ENCODE data around the gene SFMBT2.

SFMBT2 gene

DNA sequence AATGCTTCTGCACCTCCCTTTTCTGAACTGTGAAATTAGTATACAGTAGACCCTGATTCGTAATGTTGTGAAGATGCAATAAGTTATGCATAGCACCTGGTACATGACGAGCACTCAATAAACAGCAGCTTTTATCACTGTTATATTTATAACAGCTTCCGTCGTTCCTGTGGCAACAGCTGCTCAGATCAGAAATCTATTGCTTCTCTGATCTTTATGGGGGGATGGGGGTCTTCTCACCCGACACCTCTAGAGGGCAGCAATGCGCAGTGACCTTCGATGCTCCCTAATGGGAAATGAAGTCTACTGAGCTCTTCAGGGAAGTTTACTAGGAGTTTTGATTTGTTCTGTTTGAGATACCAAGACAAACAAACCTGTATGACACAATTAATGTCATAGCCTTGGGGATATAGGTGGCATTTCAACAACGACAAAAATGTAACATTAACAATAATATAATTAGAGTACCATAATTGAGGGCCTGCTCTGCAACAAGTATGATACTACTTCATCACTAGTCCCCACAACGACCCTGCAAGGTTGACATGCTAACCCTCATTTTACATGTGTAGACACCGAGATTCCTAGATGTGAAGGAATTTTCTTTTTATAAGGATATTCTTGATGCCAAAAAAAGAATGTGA, 289.6 kb downstream of the SFMBT2 start:
- DNase-seq = no peak

DNA sequence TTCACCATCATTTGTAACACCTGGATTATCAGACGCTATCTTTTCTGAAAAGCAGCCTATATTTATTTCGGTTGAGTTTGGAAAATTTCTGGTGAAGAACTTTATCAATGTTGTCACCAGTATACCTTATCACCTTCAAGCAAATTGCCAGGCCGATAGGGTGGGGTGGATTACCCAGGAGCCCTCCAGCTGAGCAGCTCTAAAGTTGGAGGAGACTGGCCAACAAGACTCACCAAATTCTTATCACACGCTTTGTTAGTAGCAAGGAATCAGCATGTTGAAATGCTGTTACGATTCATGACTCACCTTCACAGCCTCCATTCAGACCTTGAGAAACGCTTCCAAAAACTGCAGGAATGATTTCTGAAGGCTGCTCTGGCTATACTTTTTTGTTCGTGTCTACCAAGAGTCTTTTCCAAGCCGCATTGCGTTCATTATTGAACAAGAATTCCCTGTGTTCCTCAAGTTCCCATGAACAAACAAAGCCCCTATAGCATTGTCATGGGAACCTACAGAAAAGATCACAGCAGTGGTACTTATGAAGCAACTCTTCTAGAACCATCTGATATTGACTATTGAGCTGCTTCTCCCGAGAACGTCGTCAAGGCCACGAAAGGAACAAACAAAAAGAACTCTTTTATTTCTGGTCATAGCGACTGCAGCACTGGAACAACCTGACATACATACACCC, 291.4 kb downstream of the SFMBT2 start:
- no peak for DNase-seq

GRCh38 chr10:7117806-7118674, 292.8 kb downstream of the SFMBT2 start:
- no peak for DNase-seq

DNA sequence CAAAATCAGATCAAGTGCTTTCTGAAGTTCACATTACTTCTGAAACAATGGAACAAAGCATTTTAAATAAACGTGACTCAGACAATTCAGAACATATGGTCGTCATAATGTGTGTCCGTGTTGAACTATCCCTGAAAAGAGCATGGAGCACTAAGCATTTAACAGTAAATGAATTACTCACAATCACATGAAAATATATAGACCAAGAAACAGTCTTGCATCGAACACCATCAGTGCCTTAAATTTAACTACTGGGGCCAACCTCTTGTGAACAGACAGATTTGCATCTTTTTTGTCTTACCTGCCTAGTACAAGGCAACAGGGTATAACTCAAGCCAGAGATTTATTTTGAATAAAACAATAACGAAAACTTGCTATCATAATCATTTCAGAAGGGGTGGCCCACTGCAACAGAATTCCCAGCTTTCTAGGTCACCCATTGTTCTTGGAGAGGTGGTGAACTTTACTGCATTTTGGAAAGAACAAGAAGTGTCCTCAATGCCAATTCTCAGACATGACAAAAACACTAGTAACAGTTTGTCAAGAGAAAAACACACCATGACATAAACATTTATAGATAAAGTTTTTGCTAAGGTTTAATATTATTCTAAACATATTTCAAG, 293.5 kb downstream of the SFMBT2 start:
- no peak for DNase-seq

DNA sequence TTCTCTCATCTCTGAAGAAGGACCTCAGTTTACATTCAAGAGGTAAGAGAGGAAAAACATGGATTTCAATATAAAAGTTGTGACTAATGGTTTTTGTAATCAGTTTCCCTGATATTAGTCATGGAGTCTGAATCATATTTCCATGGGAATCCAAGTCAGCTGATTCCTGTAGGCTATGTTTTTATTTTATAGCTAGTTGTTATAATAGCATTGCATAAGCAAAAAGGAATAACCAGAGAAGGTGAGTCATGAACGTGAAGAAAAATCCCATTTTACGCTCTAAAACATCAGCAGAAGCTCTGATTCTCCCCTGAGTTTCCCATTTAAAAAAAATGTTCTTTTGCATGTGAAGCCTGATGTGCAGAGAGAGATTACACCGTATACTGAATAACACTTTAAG, 299.3 kb downstream of the SFMBT2 start:
- no peak for DNase-seq

- no peak for DNase-seq
These were observed 299.7 kb downstream of the SFMBT2 start for GRCh38 chr10:7111089-7111488.
